Natural killer cell (primary cell): ENCODE data around the gene CD47. TPM values are rescaled to one million over a fixed set of nuclear protein-coding genes. Genes with fewer than 3 reads are reported as not detected.

Source experiments
- ATAC-seq, 3 donors: fragments of 150-1000 bp in 2 of 3; fragments of 200-7000 bp in 1 of 3; cut with Tn5 transposase; 1 replicate in 1 of 3; 2 replicates in 2 of 3; pipeline ENCODE4 v1.10.0; 2021; ENCODE audit warnings: mild to moderate bottlenecking in 2 of 3, moderate library complexity in 2 of 3
- DNase-seq, 2 donors: peaks; one replicate each; pipeline versions ENCODE4 v3.0.0 to v3.0.0-alpha.2; 2013 to 2021; ENCODE audit warnings: mixed read lengths in 1 of 2
- H3K27ac ChIP-seq: one replicate; pipeline ENCODE4 v1.5.1; 2013; ENCODE audit warnings: mild to moderate bottlenecking, low read length
- H3K27me3 ChIP-seq: one replicate; pipeline ENCODE4 v1.6.1; 2013; ENCODE audit warnings: low read length; ENCODE audit not compliant: control insufficient read depth, insufficient read depth
- H3K36me3 ChIP-seq: one replicate; pipeline ENCODE4 v1.6.1; 2013; ENCODE audit warnings: low read length; ENCODE audit not compliant: control insufficient read depth, insufficient read depth
- H3K4me1 ChIP-seq: one replicate; pipeline ENCODE4 v1.6.1; 2013; ENCODE audit warnings: low read length; ENCODE audit not compliant: control insufficient read depth, insufficient read depth
- H3K4me3 ChIP-seq: one replicate; pipeline ENCODE4 v1.5.1; 2013; ENCODE audit warnings: low read length
- H3K9me3 ChIP-seq: one replicate; pipeline ENCODE4 v1.6.1; 2013; ENCODE audit warnings: low read length; ENCODE audit not compliant: control insufficient read depth, insufficient read depth
- H3K27ac Mint-ChIP-seq, 2 donors: one replicate each; pipeline ENCODE4 v1.8.0; 2022; ENCODE audit warnings: mild to moderate bottlenecking in 2 of 2, mixed read lengths in 2 of 2, moderate library complexity in 1 of 2
- H3K27me3 Mint-ChIP-seq, 2 donors: one replicate each; pipeline ENCODE4 v1.8.0; 2022; ENCODE audit warnings: low read depth in 2 of 2, mixed read lengths in 2 of 2
- H3K36me3 Mint-ChIP-seq: one replicate; pipeline ENCODE4 v1.8.0; 2022; ENCODE audit warnings: mixed read lengths
- H3K4me1 Mint-ChIP-seq, 2 donors: one replicate each; pipeline ENCODE4 v1.8.0; 2022; ENCODE audit warnings: mixed read lengths in 2 of 2
- H3K4me3 Mint-ChIP-seq: one replicate; pipeline ENCODE4 v1.8.0; 2022; ENCODE audit warnings: mild to moderate bottlenecking, moderate library complexity, mixed read lengths
- H3K9me3 Mint-ChIP-seq, 2 donors: one replicate each; pipeline ENCODE4 v1.8.0; 2022; ENCODE audit warnings: mixed read lengths in 2 of 2
- CTCF ChIP-seq: fragments of 200-600 bp; IDR thresholded peaks from one replicate; pipeline ENCODE4 v1.8.0; 2022; ENCODE audit warnings: antibody characterized with exemption
- WGBS: methylation state at CpG from one replicate; pipeline ENCODE4 v1.1.7; 2013; ENCODE audit warnings: missing lambda C conversion rate; ENCODE audit not compliant: insufficient coverage; 5-methylcytosine and 5-hydroxymethylcytosine counted together
- intact Hi-C: fragments of 100-400 bp; cut with micrococcal nuclease; formaldehyde crosslinking; loops from one replicate; pipeline ENCODE4 v1.14.2; 2022
- total RNA-seq, 4 donors: library from RNA; stranded (reverse); fragments of 120-200 nt in 1 of 4; gene quantifications; one replicate each; pipeline versions ENCODE4 v1.2.3 to v1.2.4, GENCODE V29; 2013 to 2022

CD47 gene
- total RNA-seq, 3 donors from 2014 or later (not counting 1 experiment from before 2014, with no cell fraction given) = 226 to 236 (median 233) TPM

- Histone ChIP-seq H3K36me3 (peaks cover 28% of the 10 kb centered on the region), H3K4me1 (no peaks in the 10 kb centered on the region), H3K4me3 (no peak overlapping the region), H3K9me3 (no peaks in the 10 kb centered on the region), H3K27me3 (no peaks in the 10 kb centered on the region), H3K27ac (no peak overlapping the region)
- no peak for ATAC-seq
- no peaks in the 10 kb centered on the region for H3K36me3 Mint-ChIP-seq
- intact Hi-C loops = no loop called here
- no peak for DNase-seq
- H3K27me3 Mint-ChIP-seq = no peaks in the 10 kb centered on the region
- peak overlapping the region; percentile 78 to 81 for H3K27ac Mint-ChIP-seq
- no peak overlapping the region for H3K4me3 Mint-ChIP-seq
- H3K4me1 Mint-ChIP-seq = peaks cover 18 to 24% of the 10 kb centered on the region in 2 donors
- no peak for TF ChIP-seq CTCF
- no peaks in the 10 kb centered on the region for H3K9me3 Mint-ChIP-seq
- WGBS = 41% methylated on average over 4 of the region's 4 CpGs
Observed at GRCh38 chr3:108035751-108036150, 55.1 kb downstream of the CD47 start.

DNA sequence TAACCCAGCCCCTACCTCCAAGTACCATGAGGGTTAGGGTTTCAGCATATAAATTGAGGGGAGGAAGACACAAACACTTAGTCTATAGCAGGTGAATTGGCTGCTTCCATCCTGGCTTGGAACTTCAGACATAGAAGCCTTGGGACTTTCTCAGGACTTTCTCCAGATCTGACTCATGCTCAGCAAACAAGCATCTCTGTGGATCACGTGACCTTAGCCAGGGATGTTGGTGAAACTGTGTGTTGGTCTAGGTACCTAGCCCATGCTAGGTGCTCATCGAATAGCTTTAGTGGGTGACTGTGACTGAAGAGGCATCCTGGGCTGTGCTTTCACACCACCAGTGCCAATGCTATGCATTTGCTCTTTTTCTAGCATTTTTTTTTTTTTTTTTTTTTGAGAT lies 58.9 kb downstream of the CD47 start:
- no peaks in the 10 kb centered on the region for H3K27me3 Mint-ChIP-seq
- DNase-seq = no peak
- H3K27ac ChIP-seq = no peak overlapping the region

GRCh38 chr3:108030960-108031359 lies 59.9 kb downstream of the CD47 start:
- H3K9me3 Mint-ChIP-seq = no peaks in the 10 kb centered on the region
- DNase-seq (no peak), ATAC-seq (no peak)
- H3K36me3 ChIP-seq = peaks cover 23% of the 10 kb centered on the region
- intact Hi-C loops = no loop called here
- H3K4me3 ChIP-seq = no peak overlapping the region
- no peaks in the 10 kb centered on the region for H3K9me3 ChIP-seq
- no peak for TF ChIP-seq CTCF
- H3K27me3 Mint-ChIP-seq = no peaks in the 10 kb centered on the region
- H3K27me3 ChIP-seq = no peaks in the 10 kb centered on the region
- WGBS = 97% methylated on average over 5 of the region's 5 CpGs
- H3K4me1 Mint-ChIP-seq = peaks cover 14 to 26% of the 10 kb centered on the region in 2 donors
- no peak overlapping the region for H3K27ac Mint-ChIP-seq
- no peaks in the 10 kb centered on the region for H3K4me1 ChIP-seq
- H3K36me3 Mint-ChIP-seq = no peaks in the 10 kb centered on the region
- no peak overlapping the region for H3K4me3 Mint-ChIP-seq
- no peak overlapping the region for H3K27ac ChIP-seq

More for the DNA sequence above, 58.9 kb downstream of the CD47 start:
- H3K9me3 ChIP-seq = no peaks in the 10 kb centered on the region
- Mint-ChIP-seq H3K4me3 (no peak overlapping the region), H3K9me3 (no peaks in the 10 kb centered on the region), H3K36me3 (no peaks in the 10 kb centered on the region), H3K27ac (peak overlapping the region in 1 of 2 donors; percentile 33), H3K4me1 (peaks cover 14 to 20% of the 10 kb centered on the region in 2 donors)
- no peak overlapping the region for H3K4me3 ChIP-seq
- no peak for TF ChIP-seq CTCF
- no peaks in the 10 kb centered on the region for H3K27me3 ChIP-seq
- peaks cover 25% of the 10 kb centered on the region for H3K36me3 ChIP-seq
- no peak for ATAC-seq
- H3K4me1 ChIP-seq = no peaks in the 10 kb centered on the region
- intact Hi-C loops = no loop called here
- 100% methylated on average over 2 of the region's 2 CpGs for WGBS

DNA sequence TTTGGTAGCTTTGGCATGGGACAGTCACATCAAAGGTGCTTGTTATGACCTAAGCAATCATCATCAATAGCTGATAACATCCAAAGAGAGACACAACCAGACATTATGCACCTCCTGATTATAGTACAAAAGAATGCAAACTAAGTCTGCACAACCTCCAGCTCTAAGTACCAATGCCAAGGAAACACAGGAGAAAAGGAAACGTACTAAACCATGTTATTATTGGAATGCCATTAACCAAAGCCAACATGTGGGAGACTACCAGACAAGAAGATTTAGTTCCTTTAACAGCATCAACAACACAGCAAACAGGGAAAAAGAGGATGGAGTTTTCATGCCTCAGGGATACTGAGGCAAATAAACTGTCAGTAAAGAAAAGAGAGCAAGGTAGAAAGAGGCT lies 61.4 kb downstream of the CD47 start:
- no peak overlapping the region for H3K4me3 ChIP-seq
- H3K4me1 Mint-ChIP-seq = peaks cover 14 to 18% of the 10 kb centered on the region in 2 donors
- H3K9me3 Mint-ChIP-seq = no peaks in the 10 kb centered on the region
- peaks cover 23% of the 10 kb centered on the region for H3K36me3 ChIP-seq
- no peaks in the 10 kb centered on the region for H3K27me3 Mint-ChIP-seq
- intact Hi-C loops = no loop called here
- no CpG with 5 or more reads among the region's 1 CpG for WGBS
- no peaks in the 10 kb centered on the region for H3K9me3 ChIP-seq
- no peak for TF ChIP-seq CTCF
- no peak overlapping the region for H3K27ac ChIP-seq
- H3K27me3 ChIP-seq = no peaks in the 10 kb centered on the region
- no peaks in the 10 kb centered on the region for H3K4me1 ChIP-seq
- H3K36me3 Mint-ChIP-seq = no peaks in the 10 kb centered on the region
- no peak overlapping the region for H3K4me3 Mint-ChIP-seq
- no peak overlapping the region for H3K27ac Mint-ChIP-seq
- no peak for ATAC-seq
- DNase-seq = no peak
